DOHH2 (cell line): ENCODE data around the gene CPSF6.

Experiments used
- EZH2phosphoT487 ChIP-seq: fragments of 200-600 bp; sonication (generic); IDR thresholded peaks from 2 replicates; pipeline ENCODE4 v1.6.1; 2017; ENCODE audit warnings: borderline replicate concordance, mild to moderate bottlenecking, antibody characterized with exemption, low read length, moderate library complexity, mixed read lengths
- TF ChIP-seq, protein P1 (sequence below): fragments of 200-600 bp; sonication (generic); IDR thresholded peaks from one replicate; pipeline ENCODE4 v1.5.1; 2014; ENCODE audit warnings: antibody characterized with exemption, mild to moderate bottlenecking, low read depth, low read length; ENCODE audit not compliant: poor library complexity, severe bottlenecking

DNA sequence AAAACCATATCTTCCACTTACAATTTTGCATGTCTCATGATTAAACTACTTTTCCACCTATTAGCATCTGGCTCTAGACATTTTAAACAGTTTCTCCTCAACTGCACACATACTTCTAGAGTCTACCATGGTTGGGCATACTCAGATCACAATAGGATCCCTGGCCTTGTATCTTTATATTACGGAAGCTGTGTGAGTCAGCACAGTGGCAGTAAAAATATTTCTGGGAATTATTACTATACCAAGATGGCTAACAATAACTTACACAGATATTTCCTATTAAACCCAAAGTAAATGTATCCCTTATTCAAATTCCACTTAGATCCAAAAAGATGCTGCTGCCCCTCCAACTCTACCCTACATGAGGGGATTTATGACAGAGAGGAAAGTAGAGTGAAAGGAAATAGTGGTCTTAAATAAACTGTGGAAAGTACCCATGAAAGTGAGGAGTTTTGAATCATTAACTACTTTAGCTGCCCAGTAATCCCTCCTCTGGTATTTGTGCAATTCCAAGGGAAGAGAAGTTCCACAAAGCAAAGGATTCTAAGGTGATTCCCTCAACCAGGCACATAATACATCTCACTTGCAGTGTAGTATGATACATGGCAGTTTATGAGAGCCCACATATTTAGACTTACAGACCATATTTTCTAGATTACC is 14.0 kb upstream of the CPSF6 start:
- TF ChIP-seq, protein P1, sequence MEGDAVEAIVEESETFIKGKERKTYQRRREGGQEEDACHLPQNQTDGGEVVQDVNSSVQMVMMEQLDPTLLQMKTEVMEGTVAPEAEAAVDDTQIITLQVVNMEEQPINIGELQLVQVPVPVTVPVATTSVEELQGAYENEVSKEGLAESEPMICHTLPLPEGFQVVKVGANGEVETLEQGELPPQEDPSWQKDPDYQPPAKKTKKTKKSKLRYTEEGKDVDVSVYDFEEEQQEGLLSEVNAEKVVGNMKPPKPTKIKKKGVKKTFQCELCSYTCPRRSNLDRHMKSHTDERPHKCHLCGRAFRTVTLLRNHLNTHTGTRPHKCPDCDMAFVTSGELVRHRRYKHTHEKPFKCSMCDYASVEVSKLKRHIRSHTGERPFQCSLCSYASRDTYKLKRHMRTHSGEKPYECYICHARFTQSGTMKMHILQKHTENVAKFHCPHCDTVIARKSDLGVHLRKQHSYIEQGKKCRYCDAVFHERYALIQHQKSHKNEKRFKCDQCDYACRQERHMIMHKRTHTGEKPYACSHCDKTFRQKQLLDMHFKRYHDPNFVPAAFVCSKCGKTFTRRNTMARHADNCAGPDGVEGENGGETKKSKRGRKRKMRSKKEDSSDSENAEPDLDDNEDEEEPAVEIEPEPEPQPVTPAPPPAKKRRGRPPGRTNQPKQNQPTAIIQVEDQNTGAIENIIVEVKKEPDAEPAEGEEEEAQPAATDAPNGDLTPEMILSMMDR, result no peak
- TF ChIP-seq EZH2phosphoT487, result no peak
